ENCODE results near the gene DDX25. TPM values are rescaled to one million over a fixed set of nuclear protein-coding genes. Genes with fewer than 3 reads are reported as not detected.

Gene DDX25
- total and polyA plus RNA-seq, 10 of the 15 experiments (the other 5 are each of a cell fraction or from before 2014, with no cell fraction given) = 0.05 TPM; not detected in 9

DNA sequence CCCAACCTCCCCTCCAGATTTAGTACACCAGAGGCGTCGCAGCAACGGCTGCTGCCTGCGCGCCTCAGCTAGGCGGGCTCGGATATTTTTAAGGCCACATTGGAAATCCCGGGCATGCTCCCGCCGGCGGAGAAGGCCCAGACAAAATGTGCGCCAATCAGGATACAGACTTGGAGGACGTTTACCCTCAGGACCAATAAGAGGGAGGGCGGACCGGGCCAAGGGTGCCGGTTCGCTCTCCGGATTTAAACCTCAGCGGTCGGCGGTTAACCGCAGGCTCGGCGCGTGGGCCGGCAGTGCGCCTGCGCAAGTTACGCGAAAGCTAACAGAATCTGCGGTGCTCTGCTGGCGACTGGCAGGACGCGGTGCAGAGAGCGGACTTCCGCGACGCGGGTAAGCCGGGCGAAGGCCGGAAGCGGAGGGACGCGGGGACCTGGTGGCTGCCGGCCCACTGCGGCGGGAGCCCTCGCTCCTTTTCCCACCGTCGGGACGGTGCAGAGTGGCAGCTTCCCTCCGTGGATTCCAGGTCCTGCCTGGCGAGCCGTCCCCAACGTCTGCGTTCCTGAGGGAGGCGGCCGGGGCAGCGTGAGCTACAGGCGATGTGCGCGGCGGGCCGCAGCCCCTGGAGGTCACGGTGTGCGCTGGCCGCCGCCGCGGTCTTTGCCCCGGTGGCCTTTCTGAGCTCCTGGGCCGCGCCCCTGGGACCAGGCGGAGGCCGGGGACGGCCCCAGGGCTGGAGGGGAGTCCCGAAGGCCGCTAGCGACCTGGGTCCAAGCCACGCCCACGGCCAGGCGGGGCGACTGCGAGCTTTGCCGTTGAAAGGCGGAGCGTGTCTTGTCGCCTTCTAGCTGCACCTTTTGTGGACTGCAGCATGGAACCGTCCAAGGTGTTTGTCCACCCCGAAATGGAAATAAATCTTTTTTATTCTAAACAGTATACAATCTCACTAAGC, 16.7 kb upstream of the DDX25 start, which contains the start of gene HYLS1 (continued):
- TF ChIP-seq, protein P1, sequence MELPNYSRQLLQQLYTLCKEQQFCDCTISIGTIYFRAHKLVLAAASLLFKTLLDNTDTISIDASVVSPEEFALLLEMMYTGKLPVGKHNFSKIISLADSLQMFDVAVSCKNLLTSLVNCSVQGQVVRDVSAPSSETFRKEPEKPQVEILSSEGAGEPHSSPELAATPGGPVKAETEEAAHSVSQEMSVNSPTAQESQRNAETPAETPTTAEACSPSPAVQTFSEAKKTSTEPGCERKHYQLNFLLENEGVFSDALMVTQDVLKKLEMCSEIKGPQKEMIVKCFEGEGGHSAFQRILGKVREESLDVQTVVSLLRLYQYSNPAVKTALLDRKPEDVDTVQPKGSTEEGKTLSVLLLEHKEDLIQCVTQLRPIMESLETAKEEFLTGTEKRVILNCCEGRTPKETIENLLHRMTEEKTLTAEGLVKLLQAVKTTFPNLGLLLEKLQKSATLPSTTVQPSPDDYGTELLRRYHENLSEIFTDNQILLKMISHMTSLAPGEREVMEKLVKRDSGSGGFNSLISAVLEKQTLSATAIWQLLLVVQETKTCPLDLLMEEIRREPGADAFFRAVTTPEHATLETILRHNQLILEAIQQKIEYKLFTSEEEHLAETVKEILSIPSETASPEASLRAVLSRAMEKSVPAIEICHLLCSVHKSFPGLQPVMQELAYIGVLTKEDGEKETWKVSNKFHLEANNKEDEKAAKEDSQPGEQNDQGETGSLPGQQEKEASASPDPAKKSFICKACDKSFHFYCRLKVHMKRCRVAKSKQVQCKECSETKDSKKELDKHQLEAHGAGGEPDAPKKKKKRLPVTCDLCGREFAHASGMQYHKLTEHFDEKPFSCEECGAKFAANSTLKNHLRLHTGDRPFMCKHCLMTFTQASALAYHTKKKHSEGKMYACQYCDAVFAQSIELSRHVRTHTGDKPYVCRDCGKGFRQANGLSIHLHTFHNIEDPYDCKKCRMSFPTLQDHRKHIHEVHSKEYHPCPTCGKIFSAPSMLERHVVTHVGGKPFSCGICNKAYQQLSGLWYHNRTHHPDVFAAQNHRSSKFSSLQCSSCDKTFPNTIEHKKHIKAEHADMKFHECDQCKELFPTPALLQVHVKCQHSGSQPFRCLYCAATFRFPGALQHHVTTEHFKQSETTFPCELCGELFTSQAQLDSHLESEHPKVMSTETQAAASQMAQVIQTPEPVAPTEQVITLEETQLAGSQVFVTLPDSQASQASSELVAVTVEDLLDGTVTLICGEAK (IDR thresholded peaks at IDR 0.05; ENCODE audit: borderline replicate concordance) = peak; percentile 41
- no peak for TF ChIP-seq NFYA (IDR thresholded peaks at IDR 0.05; ENCODE audit: borderline replicate concordance, low read depth, low read length)
- no peak for TF ChIP-seq STAT1 (conservative IDR thresholded peaks at IDR 0.05)
- TF ChIP-seq, protein P2, sequence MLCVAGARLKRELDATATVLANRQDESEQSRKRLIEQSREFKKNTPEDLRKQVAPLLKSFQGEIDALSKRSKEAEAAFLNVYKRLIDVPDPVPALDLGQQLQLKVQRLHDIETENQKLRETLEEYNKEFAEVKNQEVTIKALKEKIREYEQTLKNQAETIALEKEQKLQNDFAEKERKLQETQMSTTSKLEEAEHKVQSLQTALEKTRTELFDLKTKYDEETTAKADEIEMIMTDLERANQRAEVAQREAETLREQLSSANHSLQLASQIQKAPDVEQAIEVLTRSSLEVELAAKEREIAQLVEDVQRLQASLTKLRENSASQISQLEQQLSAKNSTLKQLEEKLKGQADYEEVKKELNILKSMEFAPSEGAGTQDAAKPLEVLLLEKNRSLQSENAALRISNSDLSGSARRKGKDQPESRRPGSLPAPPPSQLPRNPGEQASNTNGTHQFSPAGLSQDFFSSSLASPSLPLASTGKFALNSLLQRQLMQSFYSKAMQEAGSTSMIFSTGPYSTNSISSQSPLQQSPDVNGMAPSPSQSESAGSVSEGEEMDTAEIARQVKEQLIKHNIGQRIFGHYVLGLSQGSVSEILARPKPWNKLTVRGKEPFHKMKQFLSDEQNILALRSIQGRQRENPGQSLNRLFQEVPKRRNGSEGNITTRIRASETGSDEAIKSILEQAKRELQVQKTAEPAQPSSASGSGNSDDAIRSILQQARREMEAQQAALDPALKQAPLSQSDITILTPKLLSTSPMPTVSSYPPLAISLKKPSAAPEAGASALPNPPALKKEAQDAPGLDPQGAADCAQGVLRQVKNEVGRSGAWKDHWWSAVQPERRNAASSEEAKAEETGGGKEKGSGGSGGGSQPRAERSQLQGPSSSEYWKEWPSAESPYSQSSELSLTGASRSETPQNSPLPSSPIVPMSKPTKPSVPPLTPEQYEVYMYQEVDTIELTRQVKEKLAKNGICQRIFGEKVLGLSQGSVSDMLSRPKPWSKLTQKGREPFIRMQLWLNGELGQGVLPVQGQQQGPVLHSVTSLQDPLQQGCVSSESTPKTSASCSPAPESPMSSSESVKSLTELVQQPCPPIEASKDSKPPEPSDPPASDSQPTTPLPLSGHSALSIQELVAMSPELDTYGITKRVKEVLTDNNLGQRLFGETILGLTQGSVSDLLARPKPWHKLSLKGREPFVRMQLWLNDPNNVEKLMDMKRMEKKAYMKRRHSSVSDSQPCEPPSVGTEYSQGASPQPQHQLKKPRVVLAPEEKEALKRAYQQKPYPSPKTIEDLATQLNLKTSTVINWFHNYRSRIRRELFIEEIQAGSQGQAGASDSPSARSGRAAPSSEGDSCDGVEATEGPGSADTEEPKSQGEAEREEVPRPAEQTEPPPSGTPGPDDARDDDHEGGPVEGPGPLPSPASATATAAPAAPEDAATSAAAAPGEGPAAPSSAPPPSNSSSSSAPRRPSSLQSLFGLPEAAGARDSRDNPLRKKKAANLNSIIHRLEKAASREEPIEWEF (IDR thresholded peaks at IDR 0.05; ENCODE audit: insufficient replicate concordance, low read depth, low read length) = no peak
- no peak for TF ChIP-seq ZZZ3 (IDR thresholded peaks at IDR 0.05; ENCODE audit: control insufficient read depth, insufficient read length, low read depth)
- peak; percentile 62 for TF ChIP-seq FOS (IDR thresholded peaks at IDR 0.05; ENCODE audit: borderline replicate concordance, extremely low read depth, insufficient read length)
- no peak for TF ChIP-seq HDGF (IDR thresholded peaks at IDR 0.05)
- TF ChIP-seq SMC3 (IDR thresholded peaks at IDR 0.05; ENCODE audit: borderline replicate concordance, low read length) = no peak
- TF ChIP-seq FOXK2 (IDR thresholded peaks at IDR 0.05) = no peak
- peak; percentile 99 for TF ChIP-seq RUNX3 (IDR thresholded peaks at IDR 0.05; ENCODE audit: low read length)
- no peak for TF ChIP-seq RAD51 (IDR thresholded peaks at IDR 0.05)
- TF ChIP-seq, protein P3, sequence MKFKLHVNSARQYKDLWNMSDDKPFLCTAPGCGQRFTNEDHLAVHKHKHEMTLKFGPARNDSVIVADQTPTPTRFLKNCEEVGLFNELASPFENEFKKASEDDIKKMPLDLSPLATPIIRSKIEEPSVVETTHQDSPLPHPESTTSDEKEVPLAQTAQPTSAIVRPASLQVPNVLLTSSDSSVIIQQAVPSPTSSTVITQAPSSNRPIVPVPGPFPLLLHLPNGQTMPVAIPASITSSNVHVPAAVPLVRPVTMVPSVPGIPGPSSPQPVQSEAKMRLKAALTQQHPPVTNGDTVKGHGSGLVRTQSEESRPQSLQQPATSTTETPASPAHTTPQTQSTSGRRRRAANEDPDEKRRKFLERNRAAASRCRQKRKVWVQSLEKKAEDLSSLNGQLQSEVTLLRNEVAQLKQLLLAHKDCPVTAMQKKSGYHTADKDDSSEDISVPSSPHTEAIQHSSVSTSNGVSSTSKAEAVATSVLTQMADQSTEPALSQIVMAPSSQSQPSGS (IDR thresholded peaks at IDR 0.05; ENCODE audit: low read length) = no peak
- TF ChIP-seq, protein P4, sequence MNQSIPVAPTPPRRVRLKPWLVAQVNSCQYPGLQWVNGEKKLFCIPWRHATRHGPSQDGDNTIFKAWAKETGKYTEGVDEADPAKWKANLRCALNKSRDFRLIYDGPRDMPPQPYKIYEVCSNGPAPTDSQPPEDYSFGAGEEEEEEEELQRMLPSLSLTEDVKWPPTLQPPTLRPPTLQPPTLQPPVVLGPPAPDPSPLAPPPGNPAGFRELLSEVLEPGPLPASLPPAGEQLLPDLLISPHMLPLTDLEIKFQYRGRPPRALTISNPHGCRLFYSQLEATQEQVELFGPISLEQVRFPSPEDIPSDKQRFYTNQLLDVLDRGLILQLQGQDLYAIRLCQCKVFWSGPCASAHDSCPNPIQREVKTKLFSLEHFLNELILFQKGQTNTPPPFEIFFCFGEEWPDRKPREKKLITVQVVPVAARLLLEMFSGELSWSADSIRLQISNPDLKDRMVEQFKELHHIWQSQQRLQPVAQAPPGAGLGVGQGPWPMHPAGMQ (IDR thresholded peaks at IDR 0.05; ENCODE audit: borderline replicate concordance) = peak; percentile 55; the same call in 1 of the 2 replicates
- TF ChIP-seq, protein P5, sequence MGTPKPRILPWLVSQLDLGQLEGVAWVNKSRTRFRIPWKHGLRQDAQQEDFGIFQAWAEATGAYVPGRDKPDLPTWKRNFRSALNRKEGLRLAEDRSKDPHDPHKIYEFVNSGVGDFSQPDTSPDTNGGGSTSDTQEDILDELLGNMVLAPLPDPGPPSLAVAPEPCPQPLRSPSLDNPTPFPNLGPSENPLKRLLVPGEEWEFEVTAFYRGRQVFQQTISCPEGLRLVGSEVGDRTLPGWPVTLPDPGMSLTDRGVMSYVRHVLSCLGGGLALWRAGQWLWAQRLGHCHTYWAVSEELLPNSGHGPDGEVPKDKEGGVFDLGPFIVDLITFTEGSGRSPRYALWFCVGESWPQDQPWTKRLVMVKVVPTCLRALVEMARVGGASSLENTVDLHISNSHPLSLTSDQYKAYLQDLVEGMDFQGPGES (IDR thresholded peaks at IDR 0.05) = no peak; the same call in 1 of the 2 replicates
- TF ChIP-seq HCFC1 (IDR thresholded peaks at IDR 0.05; ENCODE audit: low read length) = no peak

Data from GM12878 (cell line).